T47D (cell line): ENCODE measurements around the gene ZNF438.
A peak's percentile ranks its signal among the peaks of the same experiment; 100 is the strongest.
"Not testable (repeated sequence)": the region's sequence is repeated elsewhere in the genome, so short reads cannot be mapped to it uniquely, and the experiment has no call there.

ENCODE experiments used
- DNase-seq, 2 experiments: peaks; one replicate each; pipeline versions ENCODE4 v3.0.0 to v3.0.0-alpha.2; 2011 to 2012; ENCODE audit warnings: low read depth in 1 of 2, low spot score in 1 of 2
- JUND ChIP-seq: IDR thresholded peaks from 2 replicates; pipeline ENCODE4 v1.6.1; 2012; ENCODE audit warnings: low read depth
- in situ Hi-C: cut with HindIII; loops from 2 replicates; pipeline ENCODE4 v1.10.0; 2016; ENCODE audit warnings: low sequenced_read_pairs, low pct_unique_long_range_greater_than_20kb

The ZNF438 gene

DNA sequence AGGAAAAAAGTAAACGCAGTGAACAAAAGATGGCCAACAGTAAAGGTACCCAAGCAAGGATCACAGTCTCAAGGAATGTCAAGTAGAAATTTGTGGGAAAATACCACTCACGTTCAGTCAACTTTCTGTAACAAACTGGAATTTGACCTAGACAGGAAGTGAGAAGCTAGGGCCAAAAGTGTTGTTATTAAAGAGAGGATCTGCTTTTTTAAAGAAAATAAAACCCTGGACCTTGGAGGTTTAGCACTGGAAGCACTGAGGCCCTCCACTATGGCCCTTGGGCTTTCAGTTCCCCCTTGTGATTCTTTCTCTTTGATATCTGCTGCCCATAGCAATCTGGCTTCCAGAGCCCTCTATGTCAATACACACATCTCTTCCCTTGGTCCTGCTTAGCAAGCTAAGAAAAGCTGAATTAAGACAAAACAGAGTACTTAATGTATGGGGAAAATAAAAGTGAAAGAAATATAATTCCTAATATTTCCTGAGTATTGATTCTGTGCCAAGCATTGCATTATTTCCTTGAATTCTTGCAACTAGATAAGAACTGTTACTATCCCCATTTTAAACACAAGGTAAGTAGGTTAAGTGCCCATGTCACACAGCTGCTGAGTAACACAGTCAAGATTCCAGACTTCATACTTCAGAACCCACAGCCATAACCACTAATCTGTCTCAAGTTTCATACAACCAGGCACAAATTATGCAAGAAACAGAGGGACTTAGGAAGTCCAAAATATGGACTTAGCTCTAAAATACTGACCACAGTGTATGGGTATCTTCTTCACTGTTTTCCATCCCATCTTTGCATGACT, 2.6 kb upstream of the ZNF438 start:
- TF ChIP-seq JUND: no peak
- DNase-seq: peak in 1 of 2 experiments; percentile 3
- in situ Hi-C loops: no loop called here

- in situ Hi-C loops: no loop called here
- TF ChIP-seq JUND: no peak
- DNase-seq: no peak
Observed at GRCh38 chr10:31033147-31033546, 1.5 kb upstream of the ZNF438 start.

- in situ Hi-C loops: no loop called here
- DNase-seq: peak; percentile 53 to 93
- TF ChIP-seq JUND: no peak
Observed at GRCh38 chr10:31032258-31033132, 830 bp upstream of the ZNF438 start.

DNA sequence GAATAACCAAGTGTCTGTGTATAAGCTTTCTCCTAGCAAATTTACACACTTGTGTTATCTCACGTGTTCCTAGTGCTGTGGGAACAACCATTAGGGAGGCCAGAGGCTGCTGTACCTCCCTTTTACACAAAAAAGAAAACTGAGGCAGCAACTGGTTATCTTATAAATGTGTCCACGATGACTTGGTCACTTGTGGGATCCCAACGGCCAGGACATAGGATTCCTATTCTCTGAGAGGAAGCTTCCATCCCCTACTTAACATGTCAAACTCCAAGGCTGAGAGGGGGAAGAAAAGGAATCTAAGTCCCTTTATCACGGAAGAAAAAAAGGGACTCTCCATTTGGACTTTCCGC, 484 bp downstream of the ZNF438 start:
- no peak for DNase-seq
- TF ChIP-seq JUND: no peak
- in situ Hi-C loops: no loop called here

DNA sequence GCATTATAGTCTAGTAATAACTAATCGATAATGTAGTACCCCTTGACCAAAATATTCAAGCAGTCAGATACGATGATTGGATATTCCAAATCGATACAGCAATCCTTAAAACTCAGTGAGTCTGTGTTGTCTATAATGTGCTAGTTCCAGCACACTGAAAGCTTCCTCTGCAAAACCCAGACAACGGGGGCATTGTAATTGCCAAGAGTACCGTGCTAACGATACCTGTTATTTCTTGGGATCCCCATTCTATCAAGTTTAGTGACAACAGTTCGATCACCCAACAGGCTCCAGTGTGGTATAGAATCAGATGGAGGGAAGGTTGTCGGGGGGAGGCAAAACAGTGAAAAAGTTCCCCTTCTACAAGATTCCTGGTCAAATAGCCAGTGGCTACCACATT, 865 bp downstream of the ZNF438 start:
- TF ChIP-seq JUND: no peak
- in situ Hi-C loops: no loop called here
- DNase-seq: no peak

GRCh38 chr10:31030260-31030659, 1.4 kb downstream of the ZNF438 start:
- no peak for TF ChIP-seq JUND
- DNase-seq: no peak
- in situ Hi-C loops: no loop called here

- no peak for TF ChIP-seq JUND
- no peak for DNase-seq
- in situ Hi-C loops: no loop called here
Observed at GRCh38 chr10:31028081-31028480, 3.6 kb downstream of the ZNF438 start.

- in situ Hi-C loops, DNase-seq: not testable (repeated sequence)
Observed at GRCh38 chr10:31026279-31026678, 5.4 kb downstream of the ZNF438 start.

- no peak for DNase-seq
- in situ Hi-C loops: no loop called here
- no peak for TF ChIP-seq JUND
Observed at GRCh38 chr10:31025142-31025541, 6.5 kb downstream of the ZNF438 start.

GRCh38 chr10:31023558-31023957, 8.1 kb downstream of the ZNF438 start:
- TF ChIP-seq JUND: no peak
- in situ Hi-C loops: no loop called here
- DNase-seq: no peak

DNA sequence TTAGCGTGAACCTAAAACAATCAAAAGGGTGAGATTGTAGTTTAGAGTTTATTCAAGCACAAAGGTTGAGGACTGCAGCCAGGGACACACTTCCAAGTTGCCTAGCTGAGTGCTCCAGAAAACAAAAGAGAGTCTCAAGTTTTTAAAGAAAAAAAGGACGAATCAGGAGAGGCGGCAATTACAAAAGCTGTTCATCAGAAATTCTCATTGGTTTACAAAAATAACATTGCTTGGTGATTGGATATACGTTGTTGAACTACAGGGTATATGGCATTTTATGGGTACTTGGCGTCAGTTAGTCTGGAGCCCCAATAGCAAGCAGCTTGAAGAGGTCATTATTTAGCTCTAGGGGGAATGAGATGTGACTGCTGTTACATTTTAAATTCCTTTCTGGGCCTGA, 11.5 kb downstream of the ZNF438 start:
- DNase-seq: no peak
- no peak for TF ChIP-seq JUND
- in situ Hi-C loops: no loop called here

GRCh38 chr10:31018962-31019361, 12.7 kb downstream of the ZNF438 start:
- TF ChIP-seq JUND: no peak
- DNase-seq: no peak
- in situ Hi-C loops: no loop called here

DNA sequence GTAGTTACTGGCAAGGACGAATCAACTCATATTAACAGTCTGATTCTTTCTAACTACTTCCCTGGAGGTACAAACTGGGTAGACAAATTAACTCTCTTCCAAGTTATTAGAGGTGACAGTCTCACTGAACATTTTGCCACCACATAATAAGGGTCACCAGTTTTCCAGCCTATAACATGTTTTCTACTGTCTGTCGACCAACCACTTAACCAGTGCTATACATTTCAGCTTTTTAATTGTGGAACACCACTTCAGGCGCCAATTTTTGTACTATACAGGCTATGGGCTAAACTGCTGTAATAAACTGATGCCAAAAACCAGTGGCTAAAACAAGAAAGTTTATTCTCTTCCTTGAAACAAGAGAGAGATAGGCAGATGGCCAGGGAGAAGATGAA, 13.3 kb downstream of the ZNF438 start:
- no peak for TF ChIP-seq JUND
- DNase-seq: no peak
- in situ Hi-C loops: no loop called here
